SK-N-DZ (cell line): Measurements from ENCODE around the gene ZNF621.
"Not testable (repeated sequence)": the region's sequence is repeated elsewhere in the genome, so short reads cannot be mapped to it uniquely, and the experiment has no call there.

Source experiments
- DNase-seq: peaks from one replicate; pipeline ENCODE4 v3.0.0-alpha.2; 2015; ENCODE audit warnings: low spot score

ZNF621 gene

GRCh38 chr3:40534283-40534682 lies 9.5 kb downstream of the ZNF621 start:
- DNase-seq, result no peak

GRCh38 chr3:40546816-40547215 lies 22.1 kb downstream of the ZNF621 start:
- DNase-seq, result no peak

GRCh38 chr3:40550167-40550566 lies 25.4 kb downstream of the ZNF621 start:
- DNase-seq, result no peak

- no peak for DNase-seq
Measured at GRCh38 chr3:40557575-40558161, 32.9 kb downstream of the ZNF621 start.

GRCh38 chr3:40562482-40562881 lies 37.7 kb downstream of the ZNF621 start:
- not testable (repeated sequence) for DNase-seq

- DNase-seq, result not testable (repeated sequence)
Measured at GRCh38 chr3:40565629-40566028, 40.9 kb downstream of the ZNF621 start.

- DNase-seq, result no peak
Measured at GRCh38 chr3:40566694-40567093, 41.9 kb downstream of the ZNF621 start.

- no peak for DNase-seq
Measured at GRCh38 chr3:40572588-40572987, 47.8 kb downstream of the ZNF621 start.

- DNase-seq, result no peak
Measured at GRCh38 chr3:40574050-40574449, 49.3 kb downstream of the ZNF621 start.

- DNase-seq, result no peak
Measured at GRCh38 chr3:40574661-40575060, 49.9 kb downstream of the ZNF621 start.

- DNase-seq, result no peak
Measured at GRCh38 chr3:40576396-40576795, 51.6 kb downstream of the ZNF621 start.

- peak; percentile 73 for DNase-seq
Measured at GRCh38 chr3:40580494-40581091, 55.8 kb downstream of the ZNF621 start.

GRCh38 chr3:40581166-40581565 lies 56.4 kb downstream of the ZNF621 start:
- no peak for DNase-seq

GRCh38 chr3:40582401-40583027 lies 57.8 kb downstream of the ZNF621 start:
- no peak for DNase-seq

GRCh38 chr3:40583691-40584090 lies 58.9 kb downstream of the ZNF621 start:
- DNase-seq, result peak; percentile 29

GRCh38 chr3:40584625-40585189 lies 59.9 kb downstream of the ZNF621 start:
- peak; percentile 89 for DNase-seq

GRCh38 chr3:40585381-40586016 lies 60.7 kb downstream of the ZNF621 start:
- peak; percentile 38 for DNase-seq

GRCh38 chr3:40586901-40587300 lies 62.1 kb downstream of the ZNF621 start:
- no peak for DNase-seq

GRCh38 chr3:40588406-40588805 lies 63.6 kb downstream of the ZNF621 start:
- DNase-seq, result no peak
